ENCODE data around the gene CDC42EP2.

- TF ChIP-seq, protein P1, sequence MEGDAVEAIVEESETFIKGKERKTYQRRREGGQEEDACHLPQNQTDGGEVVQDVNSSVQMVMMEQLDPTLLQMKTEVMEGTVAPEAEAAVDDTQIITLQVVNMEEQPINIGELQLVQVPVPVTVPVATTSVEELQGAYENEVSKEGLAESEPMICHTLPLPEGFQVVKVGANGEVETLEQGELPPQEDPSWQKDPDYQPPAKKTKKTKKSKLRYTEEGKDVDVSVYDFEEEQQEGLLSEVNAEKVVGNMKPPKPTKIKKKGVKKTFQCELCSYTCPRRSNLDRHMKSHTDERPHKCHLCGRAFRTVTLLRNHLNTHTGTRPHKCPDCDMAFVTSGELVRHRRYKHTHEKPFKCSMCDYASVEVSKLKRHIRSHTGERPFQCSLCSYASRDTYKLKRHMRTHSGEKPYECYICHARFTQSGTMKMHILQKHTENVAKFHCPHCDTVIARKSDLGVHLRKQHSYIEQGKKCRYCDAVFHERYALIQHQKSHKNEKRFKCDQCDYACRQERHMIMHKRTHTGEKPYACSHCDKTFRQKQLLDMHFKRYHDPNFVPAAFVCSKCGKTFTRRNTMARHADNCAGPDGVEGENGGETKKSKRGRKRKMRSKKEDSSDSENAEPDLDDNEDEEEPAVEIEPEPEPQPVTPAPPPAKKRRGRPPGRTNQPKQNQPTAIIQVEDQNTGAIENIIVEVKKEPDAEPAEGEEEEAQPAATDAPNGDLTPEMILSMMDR (IDR thresholded peaks at IDR 0.05; ENCODE audit: insufficient read depth, low read length, poor library complexity, severe bottlenecking) = no peak
- TF ChIP-seq EZH2phosphoT487 (conservative IDR thresholded peaks at IDR 0.05; ENCODE audit: low read length) = no peak
Observed at GRCh38 chr11:65323813-65324212, 9.1 kb downstream of the CDC42EP2 start.
